ENCODE measurements around the gene GMPR2. TPM values are rescaled to one million over a fixed set of nuclear protein-coding genes. Genes with fewer than 3 reads are reported as not detected.
A peak's percentile ranks its signal among the peaks of the same experiment; 100 is the strongest.
"Not testable (repeated sequence)": the region's sequence is repeated elsewhere in the genome, so short reads cannot be mapped to it uniquely, and the experiment has no call there.

The GMPR2 gene
- total RNA-seq, 1 experiment from 2014 or later, result 76.9 TPM

- Mint-ChIP-seq H3K4me1 (ENCODE audit: low read depth, unreplicated experiment) (peaks cover 1% of the 10 kb centered on the region), H3K36me3 (ENCODE audit: insufficient read depth, unreplicated experiment) (peaks cover 37% of the 10 kb centered on the region), H3K9me3 (ENCODE audit: unreplicated experiment) (no peaks in the 10 kb centered on the region), H3K27me3 (ENCODE audit: insufficient read depth, unreplicated experiment) (no peaks in the 10 kb centered on the region), H3K27ac (ENCODE audit: unreplicated experiment) (peak overlapping the region; percentile 91), H3K4me3 (ENCODE audit: unreplicated experiment) (peak overlapping the region; percentile 74)
- intact Hi-C loops (cut with micrococcal nuclease; ENCODE audit: unreplicated experiment), result loop anchor here (1.0 to 2.0 kb wide), 4 partner anchors 28 to 193 kb away; partner anchors contain the start of gene RABGGTA
- Histone ChIP-seq H3K4me3 (ENCODE audit: low read depth, low read length) (peak overlapping the region; percentile 71), H3K27me3 (replicated peaks; ENCODE audit: control insufficient read depth, insufficient read depth, low read length) (no peaks in the 10 kb centered on the region), H3K9me3 (no peaks in the 10 kb centered on the region), H3K4me1 (no peaks in the 10 kb centered on the region), H3K36me3 (ENCODE audit: control insufficient read depth, insufficient read depth, low read length) (peaks cover 2% of the 10 kb centered on the region)
- no peak for TF ChIP-seq CTCF (IDR thresholded peaks at IDR 0.05; ENCODE audit: insufficient read depth in 1 of 2, low read depth in 1 of 2, low read length in 1 of 2, severe bottlenecking in 1 of 2, unreplicated experiment in 1 of 2)
- no TSS peak for BruUV-seq (replicated peaks)
- CTCF ChIA-PET, result interaction anchor here (0.7 to 3.8 kb wide), 16 partner anchors 8 to 1108 kb away, joined by 3 to 157 read pairs (median 8); partner anchors contain the start of genes CHMP4A, CIDEB, DHRS1 and GMPR2
- peak in 1 of 2 experiments; percentile 57 for DNase-seq
- POLR2A ChIA-PET, result interaction anchor here (0.7 to 2.5 kb wide), 14 partner anchors 9 to 267 kb away, joined by 5 to 39 read pairs (median 11); partner anchors contain the start of genes CHMP4A, CIDEB, DHRS1 and GMPR2
Measured at GRCh38 chr14:24243336-24243836, 10.7 kb downstream of the GMPR2 start.

- H3K4me3 ChIP-seq (ENCODE audit: low read depth, low read length); H3K4me1 Mint-ChIP-seq (ENCODE audit: low read depth, unreplicated experiment); POLR2A ChIA-PET; H3K36me3 ChIP-seq (ENCODE audit: control insufficient read depth, insufficient read depth, low read length); BruUV-seq (replicated peaks); intact Hi-C loops (cut with micrococcal nuclease; ENCODE audit: unreplicated experiment); H3K4me1 ChIP-seq; H3K27ac Mint-ChIP-seq (ENCODE audit: unreplicated experiment); H3K27me3 Mint-ChIP-seq (ENCODE audit: insufficient read depth, unreplicated experiment); H3K9me3 ChIP-seq; DNase-seq; H3K27me3 ChIP-seq (replicated peaks; ENCODE audit: control insufficient read depth, insufficient read depth, low read length); H3K9me3 Mint-ChIP-seq (ENCODE audit: unreplicated experiment): not testable (repeated sequence)
- CTCF ChIA-PET, result interaction anchor here (0.6 to 0.9 kb wide), 4 partner anchors 34 to 1175 kb away, joined by 3 to 5 read pairs (median 5); partner anchors contain the start of genes DHRS1 and NOP9
- Mint-ChIP-seq H3K36me3 (ENCODE audit: insufficient read depth, unreplicated experiment) (peaks cover 22% of the 10 kb centered on the region), H3K4me3 (ENCODE audit: unreplicated experiment) (peak overlapping the region; percentile 44)
Measured at GRCh38 chr14:24245350-24245749, 12.6 kb downstream of the GMPR2 start.

DNA sequence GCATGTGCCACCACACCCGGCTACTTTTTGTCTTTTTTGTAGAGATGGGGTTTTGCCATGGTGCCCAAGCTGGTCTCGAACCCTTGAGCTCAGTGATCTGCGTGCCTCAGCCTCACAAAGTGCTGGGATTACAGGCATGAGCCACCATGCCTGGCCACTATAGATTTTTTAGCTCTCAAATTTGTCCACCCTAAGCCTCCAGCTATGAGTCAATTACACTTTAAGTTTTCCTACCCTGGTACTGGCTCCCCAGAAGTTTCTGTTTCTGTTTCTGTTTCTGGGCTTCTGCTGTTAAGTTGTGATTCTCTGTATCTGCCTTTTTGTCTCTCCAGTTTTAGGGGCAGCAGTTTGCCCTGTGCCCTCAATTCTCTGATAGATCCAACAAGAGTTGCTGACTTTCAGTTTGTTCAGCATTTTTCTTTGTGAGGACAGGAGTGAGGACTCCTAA is 14.1 kb downstream of the GMPR2 start:
- H3K27me3 Mint-ChIP-seq (ENCODE audit: insufficient read depth, unreplicated experiment), result no peaks in the 10 kb centered on the region
- H3K36me3 Mint-ChIP-seq (ENCODE audit: insufficient read depth, unreplicated experiment), result peaks cover 14% of the 10 kb centered on the region
- no peaks in the 10 kb centered on the region; the same call in 1 of the 2 replicates for H3K4me1 ChIP-seq
- no peaks in the 10 kb centered on the region for H3K4me1 Mint-ChIP-seq (ENCODE audit: low read depth, unreplicated experiment)
- CTCF ChIA-PET, result interaction anchor here (0.7 to 1.6 kb wide), 3 partner anchors 24 to 62 kb away, joined by 4 to 5 read pairs (median 4); partner anchors contain the start of gene RABGGTA
- POLR2A ChIA-PET, result interaction anchor here (0.7 kb wide), 1 partner anchor 51 kb away, joined by 5 read pairs; no protein-coding TSS in a partner anchor
- DNase-seq, result no peak
- no peak for TF ChIP-seq CTCF (IDR thresholded peaks at IDR 0.05; ENCODE audit: insufficient read depth in 1 of 2, low read depth in 1 of 2, low read length in 1 of 2, severe bottlenecking in 1 of 2, unreplicated experiment in 1 of 2)
- H3K9me3 Mint-ChIP-seq (ENCODE audit: unreplicated experiment), result no peaks in the 10 kb centered on the region
- intact Hi-C loops (cut with micrococcal nuclease; ENCODE audit: unreplicated experiment), result no loop called here
- H3K4me3 Mint-ChIP-seq (ENCODE audit: unreplicated experiment), result no peak overlapping the region
- H3K36me3 ChIP-seq (ENCODE audit: control insufficient read depth, insufficient read depth, low read length), result no peaks in the 10 kb centered on the region
- H3K27me3 ChIP-seq (replicated peaks; ENCODE audit: control insufficient read depth, insufficient read depth, low read length), result no peaks in the 10 kb centered on the region
- no peak overlapping the region for H3K4me3 ChIP-seq (ENCODE audit: low read depth, low read length)
- H3K9me3 ChIP-seq, result no peaks in the 10 kb centered on the region
- no peak overlapping the region for H3K27ac Mint-ChIP-seq (ENCODE audit: unreplicated experiment)
- no TSS peak for BruUV-seq (replicated peaks)

Measured in Caco-2 (cell line).